HG03280 (cell line): Measurements from ENCODE around the gene SLC5A11.

Experiments
- ATAC-seq: cut with Tn5 transposase; IDR thresholded peaks from one replicate; pipeline ENCODE4 v1.9.1; 2021; ENCODE audit warnings: mild to moderate bottlenecking, moderate library complexity; ENCODE audit not compliant: unreplicated experiment

The SLC5A11 gene

DNA sequence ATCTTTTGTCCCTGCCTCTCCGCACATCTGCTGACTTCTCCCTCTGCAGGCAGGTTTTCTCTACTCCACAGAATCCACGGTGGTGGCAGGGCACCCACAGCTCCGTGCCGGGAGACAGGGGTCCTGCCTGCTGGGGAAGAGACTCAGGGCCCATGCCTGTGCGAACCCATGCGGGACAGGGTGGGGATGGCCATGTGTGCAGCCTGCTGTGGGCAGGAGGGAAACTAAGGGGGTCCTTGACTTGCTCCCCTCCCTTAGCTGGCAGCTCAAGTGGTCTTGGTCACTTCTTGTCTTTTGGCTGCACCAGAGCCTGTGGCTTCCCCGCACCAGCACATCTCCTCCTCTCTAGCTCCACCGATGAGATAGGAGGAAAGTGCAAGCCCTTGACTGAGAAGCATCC, 69.8 kb downstream of the SLC5A11 start:
- no peak for ATAC-seq

DNA sequence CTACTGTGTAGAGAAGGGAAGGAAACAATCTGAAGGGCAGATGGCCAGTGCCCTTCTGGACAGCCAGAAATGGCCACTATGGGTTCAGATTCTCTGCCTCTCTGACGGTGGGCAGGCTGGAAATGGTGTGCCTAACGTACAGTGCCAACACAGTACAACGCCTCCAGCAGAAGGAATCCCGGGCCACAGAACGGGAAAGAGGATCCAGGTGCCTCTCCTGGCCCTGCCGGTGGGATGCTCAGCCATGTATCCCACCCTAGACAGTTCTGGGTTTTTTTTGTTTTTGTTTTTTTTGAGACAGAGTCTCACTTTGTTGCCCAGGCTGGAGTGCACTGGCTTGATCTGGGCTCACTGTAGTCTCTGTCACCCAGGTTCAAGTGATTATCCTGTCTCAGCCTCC, 71.5 kb downstream of the SLC5A11 start:
- no peak for ATAC-seq

DNA sequence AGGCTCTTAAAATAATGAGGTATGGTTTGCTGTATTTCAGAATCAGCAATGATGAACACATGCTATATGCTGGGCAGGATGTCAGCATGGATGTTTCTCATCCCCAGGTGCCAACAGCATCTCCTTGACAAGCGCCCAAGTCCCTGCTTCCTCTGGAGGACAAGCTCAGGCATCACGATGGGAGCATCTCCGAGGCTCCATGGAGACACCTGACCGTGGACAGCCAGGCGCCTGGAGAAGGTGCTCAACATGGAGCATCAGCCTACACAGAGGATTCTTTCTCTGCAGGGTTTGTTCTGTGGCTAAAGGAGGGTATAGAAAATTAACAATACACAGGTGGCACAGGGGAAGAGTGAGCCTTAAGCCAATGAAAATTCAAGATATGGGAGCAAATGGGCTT, 72.1 kb downstream of the SLC5A11 start:
- no peak for ATAC-seq

DNA sequence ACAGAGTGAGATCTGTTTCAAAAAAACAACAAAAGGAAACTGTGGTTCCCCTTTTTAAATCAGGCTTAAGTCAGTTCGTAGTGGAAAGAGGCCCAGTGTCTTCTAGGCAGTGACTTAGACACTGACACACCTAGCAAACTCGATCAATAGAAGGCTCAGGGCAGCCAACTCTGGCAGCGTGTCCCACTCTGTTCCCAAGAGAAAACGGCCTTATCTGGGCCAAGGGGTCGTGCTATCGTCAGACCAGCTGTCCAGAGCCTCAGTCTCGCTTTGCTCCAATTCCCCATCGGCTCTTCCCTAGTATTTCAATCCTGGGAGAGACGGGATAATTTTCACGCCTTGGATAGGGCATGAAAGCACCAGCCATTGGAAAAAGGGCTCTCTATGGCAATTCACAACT, 72.9 kb downstream of the SLC5A11 start:
- no peak for ATAC-seq

DNA sequence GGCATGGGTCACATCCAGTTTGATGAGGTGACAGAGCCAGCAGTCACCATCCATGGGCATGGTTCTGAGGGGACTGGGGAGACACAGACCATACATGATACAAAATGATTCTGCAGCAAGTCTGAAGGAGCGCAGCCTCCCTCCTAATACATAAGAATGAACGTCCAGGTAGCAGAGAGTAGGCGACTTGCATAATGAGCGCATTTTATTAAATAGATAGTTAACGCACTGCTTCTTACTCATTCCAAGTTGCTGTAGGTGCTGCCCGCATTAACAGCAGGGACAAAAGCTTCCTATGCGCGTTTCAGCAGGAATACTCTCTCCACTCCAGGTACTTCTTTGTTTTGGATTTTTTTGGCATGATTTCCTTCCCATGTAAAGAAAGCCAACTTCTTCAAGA, 73.8 kb downstream of the SLC5A11 start:
- no peak for ATAC-seq

DNA sequence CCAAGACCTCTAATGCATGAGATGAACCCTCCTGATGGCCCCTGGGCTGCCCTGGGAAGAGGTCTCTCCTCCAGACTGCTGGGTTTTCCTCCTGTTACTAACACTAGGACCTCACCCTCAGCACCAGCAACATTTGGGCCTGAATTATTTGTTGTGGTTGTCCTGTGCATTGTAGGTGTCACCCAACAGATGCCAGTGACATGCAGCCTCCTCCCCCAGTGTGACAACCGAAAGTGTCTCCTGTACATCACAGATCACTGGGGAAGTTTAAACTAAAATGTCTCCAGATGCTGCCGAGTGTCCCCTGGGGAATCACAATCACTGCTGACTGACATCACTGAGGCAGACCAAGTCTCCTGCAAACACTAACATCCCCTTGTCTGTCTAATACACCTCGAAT, 74.8 kb downstream of the SLC5A11 start:
- ATAC-seq = no peak

DNA sequence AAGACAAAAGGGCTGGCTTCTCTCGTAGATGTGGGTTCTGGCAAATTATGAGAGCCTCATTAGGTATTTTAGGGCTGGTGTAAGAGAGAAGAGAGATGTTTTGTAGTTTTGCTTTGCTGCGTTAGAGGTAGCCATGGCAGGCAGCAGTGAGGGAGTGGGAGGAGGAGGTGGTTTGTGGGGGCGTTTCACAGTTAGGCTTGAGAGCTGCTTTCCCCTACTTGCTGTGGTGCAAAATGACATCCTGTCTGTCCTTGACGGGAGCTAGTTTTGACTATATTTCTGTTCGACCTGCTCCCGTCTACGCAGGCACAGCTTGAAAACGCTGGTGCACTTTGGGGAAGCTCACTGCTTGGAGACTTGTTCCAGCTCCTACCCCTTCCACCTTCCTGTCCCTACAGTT, 75.5 kb downstream of the SLC5A11 start:
- ATAC-seq = no peak

DNA sequence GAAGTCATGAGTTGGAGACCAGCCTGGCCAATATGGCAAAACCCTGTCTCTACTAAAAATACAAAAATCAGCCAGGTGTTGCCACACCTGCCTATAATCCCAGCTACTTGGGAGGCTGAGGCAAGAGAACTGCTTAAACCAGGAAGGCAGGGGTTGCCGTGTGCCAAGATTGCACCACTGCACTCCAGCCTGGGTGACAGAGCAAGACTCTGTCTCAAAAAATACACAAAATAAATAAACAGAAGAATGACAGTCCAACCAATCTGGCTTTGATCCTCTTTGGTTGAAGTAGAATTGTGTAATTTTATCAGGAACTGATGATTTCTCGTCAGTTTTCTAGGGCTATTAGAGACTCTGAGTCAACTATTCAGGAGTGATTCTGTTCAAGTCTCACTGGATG, 79.4 kb downstream of the SLC5A11 start:
- ATAC-seq = no peak

DNA sequence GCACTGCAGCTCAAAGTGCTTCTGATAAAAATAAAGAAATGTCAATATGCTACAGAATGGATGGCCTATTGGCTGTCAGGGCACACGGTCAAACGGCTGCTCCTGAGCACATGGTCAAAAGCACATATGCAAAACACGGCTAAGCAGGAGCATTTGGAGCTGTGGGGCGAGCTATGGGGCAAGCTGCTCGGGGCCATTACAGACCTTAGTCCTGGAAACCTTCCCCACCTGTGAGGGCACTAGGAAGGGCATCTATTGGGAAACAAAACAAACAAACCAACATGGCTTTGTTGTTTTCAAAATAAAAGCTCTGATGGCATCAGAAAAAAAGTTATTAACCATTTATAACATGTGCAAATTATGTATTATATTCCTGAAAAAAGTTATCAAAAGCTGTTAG, 83.6 kb downstream of the SLC5A11 start:
- ATAC-seq = no peak

DNA sequence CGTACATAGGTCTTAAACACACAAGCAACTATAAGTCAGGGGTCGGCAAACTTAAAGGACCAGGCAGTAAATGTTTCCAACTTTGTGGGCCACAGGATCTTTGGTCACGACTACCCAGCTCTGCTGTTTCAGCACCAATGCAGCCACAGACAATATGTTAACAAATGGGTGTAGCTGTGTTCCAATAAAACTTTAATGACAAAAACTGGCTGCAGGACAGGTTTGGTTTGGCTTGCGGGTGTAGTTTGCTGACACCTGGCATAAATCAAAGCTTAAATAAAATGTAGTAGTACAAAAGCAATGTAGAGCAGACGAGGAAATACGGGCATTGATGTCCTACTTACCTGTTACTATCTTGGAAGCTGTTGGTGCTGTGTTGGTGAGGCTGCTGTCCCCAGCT, 84.7 kb downstream of the SLC5A11 start:
- no peak for ATAC-seq

DNA sequence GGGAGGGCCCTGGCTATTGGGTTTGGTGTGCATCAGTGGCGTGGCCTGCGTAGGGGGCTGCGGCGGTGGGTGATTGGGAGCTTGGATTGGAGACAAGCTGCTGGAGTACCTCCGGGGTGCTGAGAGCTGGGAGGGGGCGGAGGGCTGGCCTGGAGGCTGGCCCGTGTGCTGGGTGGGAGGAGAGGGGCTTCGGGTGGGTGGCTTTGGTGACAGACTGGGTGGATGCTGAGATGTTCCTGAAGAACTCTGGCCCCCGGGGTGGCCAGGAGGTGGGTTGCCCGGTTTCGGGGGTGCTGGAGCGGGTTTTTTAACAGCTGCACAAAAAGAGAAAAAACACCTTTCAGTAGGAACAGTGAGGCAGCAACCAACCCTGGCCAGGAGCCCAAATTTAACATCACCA, 85.3 kb downstream of the SLC5A11 start:
- ATAC-seq = no peak

DNA sequence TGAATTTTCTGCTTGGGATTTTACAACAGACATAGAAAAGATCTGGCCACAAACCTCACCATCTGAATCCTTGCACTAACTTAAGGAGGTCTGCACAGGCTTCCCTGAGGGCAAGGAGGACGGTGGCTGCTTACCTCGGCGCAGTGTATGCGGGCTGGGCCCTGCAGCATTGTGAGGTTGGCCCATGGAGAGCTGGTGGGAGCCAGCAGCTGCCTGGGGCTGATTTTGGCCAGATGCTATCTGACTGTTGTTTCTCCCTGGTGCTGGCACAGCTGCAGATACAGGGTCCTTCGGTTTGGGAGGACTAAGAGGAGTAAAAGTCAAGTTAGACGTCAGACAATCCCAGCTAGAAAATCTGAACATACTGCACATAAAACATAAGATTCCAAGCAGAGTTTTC, 89.6 kb downstream of the SLC5A11 start:
- ATAC-seq = no peak

DNA sequence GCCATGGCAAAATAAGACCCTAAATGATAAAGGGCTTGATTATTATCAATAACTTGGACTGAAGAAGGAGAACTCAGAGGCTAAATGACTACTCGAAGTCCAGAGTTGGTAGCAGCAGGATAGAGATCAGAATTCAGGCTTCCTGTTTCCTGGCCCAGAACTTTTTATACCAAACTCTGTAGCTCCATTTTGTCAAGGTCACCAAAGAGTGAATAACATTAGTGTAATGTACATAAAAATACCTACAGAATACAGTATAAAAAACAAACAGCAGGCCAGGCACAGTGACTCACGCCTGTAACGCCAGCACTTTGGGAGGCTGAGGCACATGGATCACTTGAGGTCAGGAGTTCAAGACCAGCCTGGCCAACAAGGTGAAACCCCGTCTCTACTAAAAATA, 90.4 kb downstream of the SLC5A11 start:
- no peak for ATAC-seq

DNA sequence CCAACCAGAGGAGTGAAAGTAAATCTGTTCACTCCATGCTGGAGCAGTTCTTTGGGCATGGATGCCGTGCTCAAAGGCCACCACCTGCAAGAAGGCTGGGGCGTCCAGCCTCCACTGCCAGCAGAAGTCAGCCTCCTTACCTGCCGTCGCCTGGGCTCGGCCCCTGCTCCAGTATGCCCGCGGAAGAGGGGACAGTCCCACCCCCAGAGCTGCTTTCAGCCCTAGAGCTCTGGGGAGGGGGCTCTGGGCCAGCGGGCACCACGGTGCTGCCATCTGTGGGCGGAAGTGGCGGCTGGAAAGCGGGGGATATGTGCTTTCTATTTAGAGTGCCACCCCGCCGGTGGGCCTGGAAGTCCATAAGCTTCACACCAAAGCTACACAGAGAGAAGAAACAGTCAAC, 93.5 kb downstream of the SLC5A11 start:
- ATAC-seq = no peak

DNA sequence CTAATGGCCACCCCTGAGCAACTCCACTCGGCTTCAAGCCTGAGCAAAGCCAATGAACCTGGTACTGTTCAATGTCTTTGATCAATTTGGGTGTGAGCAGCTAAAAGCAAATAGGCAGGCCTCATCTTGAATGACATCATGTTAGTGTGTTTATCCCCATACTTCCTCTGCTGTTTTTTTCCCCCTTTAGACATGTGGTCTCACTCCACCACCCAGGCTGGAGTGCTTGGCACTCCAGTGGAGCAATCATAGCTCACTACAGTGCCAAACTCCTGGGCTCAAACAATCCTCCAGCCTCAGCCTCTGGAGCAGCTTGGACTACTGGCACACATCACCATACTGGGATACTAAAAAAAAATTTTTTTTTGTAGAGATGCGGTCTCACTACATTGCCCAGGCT, 94.0 kb downstream of the SLC5A11 start:
- no peak for ATAC-seq

DNA sequence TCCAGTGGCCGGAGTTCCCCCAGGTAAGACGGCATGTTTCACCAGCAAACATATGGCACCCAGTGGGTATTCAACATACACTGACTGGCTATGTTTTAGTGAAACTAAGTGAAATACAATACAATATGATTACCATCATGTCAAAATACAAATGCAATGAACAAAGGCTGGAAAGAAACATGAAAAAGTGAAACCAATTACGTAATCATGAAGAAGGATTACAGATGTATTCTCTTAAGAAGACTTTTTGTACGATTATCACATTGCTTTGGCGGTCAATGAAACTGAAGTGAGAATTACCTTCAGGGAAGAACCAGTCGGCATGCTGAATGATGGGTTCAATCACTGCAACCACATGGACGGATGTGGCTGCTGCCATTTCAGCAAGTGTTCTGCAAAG, 97.7 kb downstream of the SLC5A11 start:
- no peak for ATAC-seq

DNA sequence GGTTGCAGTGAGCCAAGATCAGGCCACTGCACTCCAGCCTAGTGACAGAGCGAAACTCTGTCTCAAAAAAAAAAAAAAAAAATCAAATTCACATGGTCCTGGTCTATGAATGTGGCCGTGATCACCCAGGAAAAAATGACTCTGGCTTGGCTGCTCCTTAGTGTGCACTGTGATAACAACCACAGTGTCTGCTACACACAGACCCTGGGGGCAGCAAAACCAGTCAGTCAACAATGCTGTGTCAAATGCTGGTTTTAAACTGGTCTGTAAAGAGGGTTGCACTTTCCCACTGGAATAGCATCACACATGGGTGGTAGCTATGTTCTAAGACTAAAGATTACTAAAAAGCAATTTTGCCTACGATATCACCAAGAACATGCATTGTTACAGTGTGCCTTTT, 98.4 kb downstream of the SLC5A11 start:
- ATAC-seq = no peak

DNA sequence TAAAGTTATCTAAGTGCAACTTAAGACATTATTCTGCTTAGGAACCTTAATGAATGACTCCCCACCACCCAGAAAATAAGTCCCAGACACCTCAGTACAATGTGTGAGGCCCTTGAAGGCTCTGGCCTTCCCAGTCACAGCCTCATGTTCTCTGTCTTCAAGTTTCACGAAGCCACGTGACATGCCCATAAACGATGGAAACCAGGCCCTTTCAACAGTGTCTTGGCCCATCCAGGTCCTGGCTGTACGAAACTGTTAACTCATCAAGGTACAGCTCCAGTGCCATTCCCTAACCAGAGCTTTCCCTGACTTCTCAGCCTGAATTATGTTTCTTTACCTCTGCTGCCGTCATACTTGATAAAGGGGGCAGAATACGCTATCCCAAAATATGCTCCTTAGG, 100.4 kb downstream of the SLC5A11 start:
- ATAC-seq = no peak

DNA sequence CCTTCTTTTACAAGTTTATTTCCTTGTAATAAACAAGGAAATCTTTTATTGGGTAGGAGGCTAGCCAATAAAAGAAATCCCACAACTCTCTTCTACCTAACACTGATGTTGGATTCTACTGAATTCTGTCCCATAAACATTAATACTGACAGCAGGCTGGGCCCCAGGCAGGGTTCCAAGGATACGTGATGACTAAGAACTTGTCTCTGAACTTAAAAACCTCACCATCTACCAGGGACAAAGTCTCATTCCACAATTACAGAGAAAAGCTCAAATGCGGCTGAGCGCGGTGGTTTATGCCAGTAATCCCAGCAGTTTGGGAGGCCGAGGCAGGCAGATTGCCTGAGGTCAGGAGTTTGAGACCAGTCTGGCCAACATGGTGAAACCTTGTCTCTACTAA, 104.5 kb downstream of the SLC5A11 start:
- no peak for ATAC-seq

DNA sequence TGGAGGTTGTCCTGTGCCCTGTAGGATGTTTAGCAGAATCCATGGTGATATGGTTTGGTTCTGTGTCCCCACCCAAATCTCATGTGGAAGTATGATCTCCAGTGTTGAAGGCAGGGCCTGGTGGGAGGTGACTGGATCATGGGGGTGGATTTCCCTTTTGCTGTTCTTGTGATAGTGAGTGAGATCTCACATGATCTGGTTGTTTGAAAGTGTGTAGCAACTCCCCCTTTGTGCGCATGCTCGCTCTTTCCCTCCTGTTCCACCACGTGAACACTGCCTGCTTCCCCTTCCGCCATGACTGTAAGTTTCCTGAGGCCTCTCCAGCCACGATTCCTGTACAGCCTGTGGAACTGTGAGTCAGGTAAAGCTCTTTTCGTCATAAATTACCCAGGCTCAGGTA, 107.5 kb downstream of the SLC5A11 start:
- ATAC-seq = no peak

DNA sequence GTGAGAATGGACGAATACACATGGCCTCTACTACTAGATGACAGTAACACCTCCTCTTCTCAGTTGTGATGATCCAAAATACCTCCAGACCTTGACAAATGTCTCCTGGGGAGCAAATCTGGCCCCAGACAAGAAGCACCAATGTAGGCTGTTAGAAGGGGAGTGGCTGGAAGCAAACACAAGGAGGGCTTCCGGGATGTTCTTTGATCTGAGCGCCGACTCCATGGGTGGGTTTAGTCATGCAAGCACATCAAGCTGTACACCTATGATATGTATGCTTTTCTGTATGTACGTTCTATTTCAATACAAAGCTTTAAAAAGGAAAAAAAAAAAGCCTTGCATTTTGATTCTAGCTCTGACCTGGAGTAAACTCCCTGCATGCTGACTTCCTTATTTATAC, 108.0 kb downstream of the SLC5A11 start:
- no peak for ATAC-seq

DNA sequence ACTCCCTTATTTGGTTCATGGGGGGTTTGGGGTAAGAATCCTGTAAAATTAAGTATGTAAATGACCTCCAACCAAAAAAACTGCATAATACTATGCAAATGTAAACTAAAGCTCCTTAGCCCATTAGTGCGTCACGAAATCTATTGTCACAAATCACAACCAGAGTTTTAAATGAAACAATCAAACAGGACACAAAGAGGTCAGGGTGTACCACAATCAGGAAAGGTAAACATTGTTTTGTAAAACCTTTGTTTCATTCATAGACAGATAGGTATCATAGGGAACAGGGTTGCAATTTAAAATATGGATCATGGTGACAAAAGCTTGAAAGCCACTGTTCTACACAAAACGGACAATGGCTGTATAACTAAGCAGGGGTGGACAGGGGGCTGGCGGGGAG, 108.4 kb downstream of the SLC5A11 start:
- ATAC-seq = no peak

DNA sequence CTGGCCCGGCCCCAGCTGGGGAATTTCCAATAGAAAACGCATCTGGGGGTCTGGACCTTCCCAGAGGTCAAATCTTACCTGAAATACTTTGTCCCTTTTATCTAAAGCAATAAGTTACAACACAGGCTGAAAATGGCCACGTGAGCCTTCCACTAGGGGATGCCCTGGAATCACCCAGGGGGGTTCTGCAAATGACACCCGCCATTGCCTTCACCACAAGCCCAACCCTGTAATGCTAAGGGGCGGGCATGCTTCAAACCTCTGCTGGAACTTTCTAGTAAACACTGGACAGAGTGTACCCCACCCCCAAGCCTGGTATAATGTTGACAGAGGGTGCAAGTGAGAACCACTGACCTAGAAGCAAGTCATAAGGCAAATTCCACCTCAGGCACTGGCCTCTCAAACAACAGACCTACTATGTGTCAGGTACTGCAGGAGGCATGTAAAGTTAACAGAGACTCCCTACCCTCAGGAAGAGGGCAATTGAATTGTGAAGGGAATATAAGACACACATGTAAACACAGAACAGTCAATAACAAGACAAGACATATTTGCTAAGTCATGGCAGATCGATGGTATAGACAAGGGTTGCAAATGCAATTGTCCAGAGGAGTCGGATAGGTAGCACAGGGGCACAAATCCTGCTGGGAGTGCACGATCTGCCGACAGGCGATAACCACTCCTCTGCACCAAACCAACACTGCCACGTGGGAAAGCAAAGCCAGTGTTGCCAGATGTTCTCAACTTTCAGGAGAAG, 110.4 kb downstream of the SLC5A11 start:
- ATAC-seq = no peak
